Neural crest cell (in vitro differentiated cells): ENCODE data around the gene GMPR. TPM values are rescaled to one million over a fixed set of nuclear protein-coding genes. Genes with fewer than 3 reads are reported as not detected.

Experiments
- DNase-seq: peaks from one replicate; pipeline ENCODE4 v3.0.0; 2021; ENCODE audit warnings: low read depth, mixed read lengths, low spot score
- H3K27ac Mint-ChIP-seq: one replicate; pipeline ENCODE4 v1.8.0; 2021; ENCODE audit warnings: mild to moderate bottlenecking, mixed read lengths; ENCODE audit not compliant: unreplicated experiment
- H3K27me3 Mint-ChIP-seq: 2 replicates; pipeline ENCODE4 v1.8.0; 2021; ENCODE audit warnings: low read depth, mild to moderate bottlenecking, mixed read lengths
- H3K36me3 Mint-ChIP-seq: 2 replicates; pipeline ENCODE4 v1.8.0; 2021; ENCODE audit warnings: low read depth, mild to moderate bottlenecking, mixed read lengths
- H3K4me1 Mint-ChIP-seq: 2 replicates; pipeline ENCODE4 v1.8.0; 2021; ENCODE audit warnings: mixed read lengths
- H3K4me3 Mint-ChIP-seq: one replicate; pipeline ENCODE4 v1.8.0; 2021; ENCODE audit warnings: mild to moderate bottlenecking, mixed read lengths
- H3K9me3 Mint-ChIP-seq: 2 replicates; pipeline ENCODE4 v1.8.0; 2021; ENCODE audit warnings: mixed read lengths
- CTCF ChIP-seq: fragments of 200-600 bp; sonication (generic); conservative IDR thresholded peaks from 2 replicates; pipeline ENCODE4 v1.5.0; 2021; ENCODE audit warnings: antibody characterized with exemption, mild to moderate bottlenecking
- total RNA-seq: library from RNA; stranded (reverse); gene quantifications from 2 replicates; pipeline ENCODE4 v1.2.1, GENCODE V29; 2021

GMPR gene
- total RNA-seq, 1 donor from 2014 or later: 0.16 TPM

GRCh38 chr6:16243664-16244063 is 5.3 kb downstream of the GMPR start:
- H3K4me3 Mint-ChIP-seq: no peak overlapping the region
- H3K9me3 Mint-ChIP-seq: no peaks in the 10 kb centered on the region
- DNase-seq: no peak
- peaks cover 23% of the 10 kb centered on the region for H3K4me1 Mint-ChIP-seq
- H3K27me3 Mint-ChIP-seq: peaks cover 51% of the 10 kb centered on the region
- no peak overlapping the region for H3K27ac Mint-ChIP-seq
- H3K36me3 Mint-ChIP-seq: no peaks in the 10 kb centered on the region
- TF ChIP-seq CTCF: no peak

- H3K4me3 Mint-ChIP-seq: no peak overlapping the region
- no peaks in the 10 kb centered on the region for H3K36me3 Mint-ChIP-seq
- H3K4me1 Mint-ChIP-seq: peaks cover 17% of the 10 kb centered on the region
- peaks cover 44% of the 10 kb centered on the region for H3K27me3 Mint-ChIP-seq
- H3K9me3 Mint-ChIP-seq: no peaks in the 10 kb centered on the region
- no peak for DNase-seq
- H3K27ac Mint-ChIP-seq: no peak overlapping the region
- TF ChIP-seq CTCF: no peak
These were observed 6.1 kb downstream of the GMPR start for GRCh38 chr6:16244446-16244845.

GRCh38 chr6:16244869-16245451 is 6.6 kb downstream of the GMPR start:
- Mint-ChIP-seq H3K4me3 (no peak overlapping the region), H3K27me3 (peaks cover 38% of the 10 kb centered on the region), H3K36me3 (no peaks in the 10 kb centered on the region), H3K9me3 (no peaks in the 10 kb centered on the region), H3K4me1 (peaks cover 21% of the 10 kb centered on the region), H3K27ac (no peak overlapping the region)
- TF ChIP-seq CTCF: no peak
- DNase-seq: no peak

- no peaks in the 10 kb centered on the region for H3K36me3 Mint-ChIP-seq
- DNase-seq: no peak
- no peak overlapping the region for H3K27ac Mint-ChIP-seq
- peaks cover 21% of the 10 kb centered on the region for H3K4me1 Mint-ChIP-seq
- TF ChIP-seq CTCF: no peak
- peaks cover 14% of the 10 kb centered on the region for H3K27me3 Mint-ChIP-seq
- no peaks in the 10 kb centered on the region for H3K9me3 Mint-ChIP-seq
- H3K4me3 Mint-ChIP-seq: no peak overlapping the region
These were observed 10.0 kb downstream of the GMPR start for GRCh38 chr6:16248271-16248853.

DNA sequence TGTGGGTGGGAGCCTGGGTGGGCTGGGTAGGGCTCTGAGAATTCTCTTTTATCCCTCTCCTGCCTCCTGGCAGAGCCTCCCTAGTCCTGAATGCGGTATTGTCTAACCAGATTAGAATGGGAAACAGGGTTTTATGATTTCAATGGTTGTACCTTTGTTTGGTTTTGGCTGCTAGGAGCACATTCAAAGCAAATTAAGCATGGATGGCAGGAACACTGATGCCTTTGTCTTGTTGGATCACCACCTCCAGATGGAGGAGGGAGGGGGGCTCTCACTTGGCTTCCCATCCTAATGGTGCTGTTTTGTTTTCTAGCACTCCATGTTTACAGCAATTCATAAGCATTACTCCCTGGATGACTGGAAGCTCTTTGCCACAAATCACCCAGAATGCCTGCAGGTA is 11.6 kb downstream of the GMPR start:
- H3K36me3 Mint-ChIP-seq: no peaks in the 10 kb centered on the region
- no peak for TF ChIP-seq CTCF
- H3K27ac Mint-ChIP-seq: no peak overlapping the region
- H3K9me3 Mint-ChIP-seq: no peaks in the 10 kb centered on the region
- H3K27me3 Mint-ChIP-seq: peaks cover 9% of the 10 kb centered on the region
- DNase-seq: no peak
- no peak overlapping the region for H3K4me3 Mint-ChIP-seq
- peaks cover 14% of the 10 kb centered on the region for H3K4me1 Mint-ChIP-seq
